Activated CD4-positive, alpha-beta T cell treated with anti-CD3 and anti-CD28 coated beads, Interleukin-2, amount 10 ng/mL, durations not matched to agents 7 days and 5 days (primary cell): ENCODE data around the gene ZEB2. TPM values are rescaled to one million over a fixed set of nuclear protein-coding genes. Genes with fewer than 3 reads are reported as not detected.

Experiments
- CTCF ChIA-PET: fragments of 350-600 bp; sonication (Branson Sonifier 250); formaldehyde crosslinking; loops from one replicate; lab custom pipeline; 2021; ENCODE audit warnings: antibody characterized with exemption; lab: Charles Lee
- POLR2A ChIA-PET: fragments of 350-600 bp; sonication (Branson Sonifier 250); formaldehyde crosslinking; loops from one replicate; lab custom pipeline; 2021; ENCODE audit warnings: antibody characterized with exemption; lab: Charles Lee
- DNase-seq: peaks from one replicate; pipeline ENCODE4 v3.0.0-alpha.2; 2020
- H3K27ac Mint-ChIP-seq: one replicate; pipeline ENCODE4 v1.8.0; 2021; ENCODE audit warnings: mild to moderate bottlenecking, moderate library complexity, mixed read lengths
- H3K27me3 Mint-ChIP-seq: one replicate; pipeline ENCODE4 v1.8.0; 2021; ENCODE audit warnings: mixed read lengths
- H3K36me3 Mint-ChIP-seq: one replicate; pipeline ENCODE4 v1.8.0; 2021; ENCODE audit warnings: low read depth, mixed read lengths
- H3K4me1 Mint-ChIP-seq: one replicate; pipeline ENCODE4 v1.8.0; 2021; ENCODE audit warnings: mixed read lengths
- H3K4me3 Mint-ChIP-seq: one replicate; pipeline ENCODE4 v1.8.0; 2021; ENCODE audit warnings: mild to moderate bottlenecking, moderate library complexity, mixed read lengths
- H3K9me3 Mint-ChIP-seq: one replicate; pipeline ENCODE4 v1.8.0; 2021; ENCODE audit warnings: mixed read lengths
- total RNA-seq, 2 experiments: library from RNA; stranded (reverse); gene quantifications; one replicate each; pipeline ENCODE4 v1.2.3, GENCODE V29; 2021

Gene ZEB2
- total RNA-seq, 2 experiments from 2014 or later = 3.3 to 3.5 TPM

- DNase-seq = no peak
- Mint-ChIP-seq H3K27ac (no peak overlapping the region), H3K9me3 (no peaks in the 10 kb centered on the region), H3K36me3 (no peaks in the 10 kb centered on the region), H3K4me1 (no peaks in the 10 kb centered on the region), H3K27me3 (peaks cover 2% of the 10 kb centered on the region), H3K4me3 (no peak overlapping the region)
- ChIA-PET CTCF (no interaction called here), POLR2A (no interaction called here)
Observed at GRCh38 chr2:144479138-144479537, 40.8 kb downstream of the ZEB2 start.

GRCh38 chr2:144477957-144478311 lies 42.0 kb downstream of the ZEB2 start:
- Mint-ChIP-seq H3K36me3 (no peaks in the 10 kb centered on the region), H3K4me3 (no peak overlapping the region), H3K27me3 (peaks cover 2% of the 10 kb centered on the region), H3K27ac (no peak overlapping the region), H3K9me3 (no peaks in the 10 kb centered on the region), H3K4me1 (no peaks in the 10 kb centered on the region)
- ChIA-PET POLR2A (no interaction called here), CTCF (interaction anchor here (1.3 kb wide), 1 partner anchor 24 kb away, joined by 6 read pairs; no protein-coding TSS in a partner anchor)
- DNase-seq = no peak

GRCh38 chr2:144477281-144477956 lies 42.5 kb downstream of the ZEB2 start:
- Mint-ChIP-seq H3K9me3 (no peaks in the 10 kb centered on the region), H3K27me3 (peaks cover 2% of the 10 kb centered on the region), H3K4me3 (no peak overlapping the region), H3K4me1 (no peaks in the 10 kb centered on the region), H3K27ac (no peak overlapping the region), H3K36me3 (no peaks in the 10 kb centered on the region)
- ChIA-PET POLR2A (no interaction called here), CTCF (interaction anchor here (1.3 kb wide), 1 partner anchor 23 kb away, joined by 6 read pairs; no protein-coding TSS in a partner anchor)
- DNase-seq = no peak

GRCh38 chr2:144476682-144477081 lies 43.2 kb downstream of the ZEB2 start:
- ChIA-PET CTCF (no interaction called here), POLR2A (no interaction called here)
- Mint-ChIP-seq H3K27me3 (peaks cover 2% of the 10 kb centered on the region), H3K36me3 (no peaks in the 10 kb centered on the region), H3K4me3 (no peak overlapping the region), H3K9me3 (no peaks in the 10 kb centered on the region), H3K27ac (no peak overlapping the region), H3K4me1 (no peaks in the 10 kb centered on the region)
- no peak for DNase-seq

GRCh38 chr2:144475569-144476275 lies 44.2 kb downstream of the ZEB2 start:
- DNase-seq = no peak
- H3K36me3 Mint-ChIP-seq = no peaks in the 10 kb centered on the region
- H3K27ac Mint-ChIP-seq = no peak overlapping the region
- H3K27me3 Mint-ChIP-seq = peaks cover 2% of the 10 kb centered on the region
- no peaks in the 10 kb centered on the region for H3K9me3 Mint-ChIP-seq
- ChIA-PET CTCF (interaction anchor here (1.1 kb wide), 1 partner anchor 11 kb away, joined by 4 read pairs; no protein-coding TSS in a partner anchor), POLR2A (no interaction called here)
- no peak overlapping the region for H3K4me3 Mint-ChIP-seq
- no peaks in the 10 kb centered on the region for H3K4me1 Mint-ChIP-seq

- H3K9me3 Mint-ChIP-seq = no peaks in the 10 kb centered on the region
- DNase-seq = no peak
Observed at GRCh38 chr2:144475044-144475443, 44.9 kb downstream of the ZEB2 start.

GRCh38 chr2:144474017-144474416 lies 45.9 kb downstream of the ZEB2 start:
- H3K9me3 Mint-ChIP-seq = no peaks in the 10 kb centered on the region
- peaks cover 2% of the 10 kb centered on the region for H3K27me3 Mint-ChIP-seq
- no peak overlapping the region for H3K27ac Mint-ChIP-seq
- H3K36me3 Mint-ChIP-seq = no peaks in the 10 kb centered on the region
- POLR2A ChIA-PET = no interaction called here
- no peak overlapping the region for H3K4me3 Mint-ChIP-seq
- H3K4me1 Mint-ChIP-seq = no peaks in the 10 kb centered on the region
- CTCF ChIA-PET = no interaction called here
- no peak for DNase-seq

More at GRCh38 chr2:144475044-144475443, 44.9 kb downstream of the ZEB2 start:
- Mint-ChIP-seq H3K27me3 (peaks cover 2% of the 10 kb centered on the region), H3K4me1 (no peaks in the 10 kb centered on the region), H3K4me3 (no peak overlapping the region), H3K27ac (no peak overlapping the region), H3K36me3 (no peaks in the 10 kb centered on the region)
- ChIA-PET POLR2A (no interaction called here), CTCF (interaction anchor here (1.1 kb wide), 1 partner anchor 11 kb away, joined by 4 read pairs; no protein-coding TSS in a partner anchor)

- POLR2A ChIA-PET = interaction anchor here (0.7 kb wide), 1 partner anchor 330 kb away, joined by 8 read pairs; no protein-coding TSS in a partner anchor
- no peak for DNase-seq
- Mint-ChIP-seq H3K4me1 (no peaks in the 10 kb centered on the region), H3K9me3 (no peaks in the 10 kb centered on the region), H3K4me3 (no peak overlapping the region), H3K27ac (no peak overlapping the region), H3K27me3 (peaks cover 5% of the 10 kb centered on the region), H3K36me3 (no peaks in the 10 kb centered on the region)
- CTCF ChIA-PET = no interaction called here
Observed at GRCh38 chr2:144472911-144473310, 47.0 kb downstream of the ZEB2 start.

- no peaks in the 10 kb centered on the region for H3K4me1 Mint-ChIP-seq
- DNase-seq = no peak
- POLR2A ChIA-PET = no interaction called here
- H3K27me3 Mint-ChIP-seq = peaks cover 8% of the 10 kb centered on the region
- CTCF ChIA-PET = no interaction called here
- no peaks in the 10 kb centered on the region for H3K36me3 Mint-ChIP-seq
- no peaks in the 10 kb centered on the region for H3K9me3 Mint-ChIP-seq
- H3K4me3 Mint-ChIP-seq = no peak overlapping the region
- H3K27ac Mint-ChIP-seq = no peak overlapping the region
Observed at GRCh38 chr2:144472046-144472412, 47.9 kb downstream of the ZEB2 start.

- no peak for DNase-seq
- ChIA-PET POLR2A (interaction anchor here (0.6 kb wide), 1 partner anchor 293 kb away, joined by 3 read pairs; no protein-coding TSS in a partner anchor), CTCF (no interaction called here)
- Mint-ChIP-seq H3K27me3 (peaks cover 8% of the 10 kb centered on the region), H3K36me3 (no peaks in the 10 kb centered on the region), H3K9me3 (no peaks in the 10 kb centered on the region), H3K4me3 (no peak overlapping the region), H3K27ac (no peak overlapping the region), H3K4me1 (no peaks in the 10 kb centered on the region)
Observed at GRCh38 chr2:144471305-144472045, 48.4 kb downstream of the ZEB2 start.

- no peaks in the 10 kb centered on the region for H3K9me3 Mint-ChIP-seq
- ChIA-PET CTCF (no interaction called here), POLR2A (interaction anchor here (0.6 kb wide), 1 partner anchor 294 kb away, joined by 3 read pairs; no protein-coding TSS in a partner anchor)
- no peaks in the 10 kb centered on the region for H3K36me3 Mint-ChIP-seq
- DNase-seq = no peak
- no peak overlapping the region for H3K4me3 Mint-ChIP-seq
- H3K27me3 Mint-ChIP-seq = peaks cover 5% of the 10 kb centered on the region
- no peaks in the 10 kb centered on the region for H3K4me1 Mint-ChIP-seq
- H3K27ac Mint-ChIP-seq = no peak overlapping the region
Observed at GRCh38 chr2:144470816-144471215, 49.1 kb downstream of the ZEB2 start.

- no peaks in the 10 kb centered on the region for H3K36me3 Mint-ChIP-seq
- DNase-seq = no peak
- no peak overlapping the region for H3K27ac Mint-ChIP-seq
- peaks cover 5% of the 10 kb centered on the region for H3K27me3 Mint-ChIP-seq
- ChIA-PET CTCF (no interaction called here), POLR2A (no interaction called here)
- no peaks in the 10 kb centered on the region for H3K9me3 Mint-ChIP-seq
- H3K4me3 Mint-ChIP-seq = no peak overlapping the region
- no peaks in the 10 kb centered on the region for H3K4me1 Mint-ChIP-seq
Observed at GRCh38 chr2:144470334-144470733, 49.6 kb downstream of the ZEB2 start.

- H3K27me3 Mint-ChIP-seq = peaks cover 5% of the 10 kb centered on the region
- no peak for DNase-seq
- ChIA-PET POLR2A (interaction anchor here (0.6 kb wide), 1 partner anchor 1330 kb away, joined by 3 read pairs; no protein-coding TSS in a partner anchor), CTCF (no interaction called here)
- H3K27ac Mint-ChIP-seq = no peak overlapping the region
- H3K9me3 Mint-ChIP-seq = no peaks in the 10 kb centered on the region
- H3K4me1 Mint-ChIP-seq = no peaks in the 10 kb centered on the region
- H3K36me3 Mint-ChIP-seq = no peaks in the 10 kb centered on the region
- no peak overlapping the region for H3K4me3 Mint-ChIP-seq
Observed at GRCh38 chr2:144469798-144470197, 50.1 kb downstream of the ZEB2 start.
